Uterus (tissue), 2 donors: Measurements from ENCODE around the gene FMO3.

Source experiments
- CTCF ChIP-seq, 4 experiments: fragments of 200-600 bp in 2 of 4; fragments of 450-650 bp in 2 of 4; sonication (generic) in 2 of 4; IDR thresholded peaks; one replicate each; pipeline ENCODE4 v1.5.1; 2016 to 2019; ENCODE audit warnings: antibody characterized with exemption in 4 of 4, mild to moderate bottlenecking in 2 of 4, moderate library complexity in 1 of 4
- POLR2A ChIP-seq, 2 donors: fragments of 450-650 bp; IDR thresholded peaks; one replicate each; pipeline ENCODE4 v1.6.1; 2016; ENCODE audit warnings: antibody characterized with exemption in 2 of 2, mild to moderate bottlenecking in 1 of 2, moderate library complexity in 1 of 2

- no peak for TF ChIP-seq CTCF (IDR thresholded peaks at IDR 0.05)
- no peak for TF ChIP-seq POLR2A (IDR thresholded peaks at IDR 0.05)
Observed at GRCh38 chr1:171112119-171112518, 21.4 kb downstream of the FMO3 start.
